DMS53 (cell line): ENCODE results near the gene F5.

ENCODE experiments used
- DNase-seq: peaks from one replicate; lab custom pipeline; 2025; lab: John Stamatoyannopoulos, UW

F5 gene

DNA sequence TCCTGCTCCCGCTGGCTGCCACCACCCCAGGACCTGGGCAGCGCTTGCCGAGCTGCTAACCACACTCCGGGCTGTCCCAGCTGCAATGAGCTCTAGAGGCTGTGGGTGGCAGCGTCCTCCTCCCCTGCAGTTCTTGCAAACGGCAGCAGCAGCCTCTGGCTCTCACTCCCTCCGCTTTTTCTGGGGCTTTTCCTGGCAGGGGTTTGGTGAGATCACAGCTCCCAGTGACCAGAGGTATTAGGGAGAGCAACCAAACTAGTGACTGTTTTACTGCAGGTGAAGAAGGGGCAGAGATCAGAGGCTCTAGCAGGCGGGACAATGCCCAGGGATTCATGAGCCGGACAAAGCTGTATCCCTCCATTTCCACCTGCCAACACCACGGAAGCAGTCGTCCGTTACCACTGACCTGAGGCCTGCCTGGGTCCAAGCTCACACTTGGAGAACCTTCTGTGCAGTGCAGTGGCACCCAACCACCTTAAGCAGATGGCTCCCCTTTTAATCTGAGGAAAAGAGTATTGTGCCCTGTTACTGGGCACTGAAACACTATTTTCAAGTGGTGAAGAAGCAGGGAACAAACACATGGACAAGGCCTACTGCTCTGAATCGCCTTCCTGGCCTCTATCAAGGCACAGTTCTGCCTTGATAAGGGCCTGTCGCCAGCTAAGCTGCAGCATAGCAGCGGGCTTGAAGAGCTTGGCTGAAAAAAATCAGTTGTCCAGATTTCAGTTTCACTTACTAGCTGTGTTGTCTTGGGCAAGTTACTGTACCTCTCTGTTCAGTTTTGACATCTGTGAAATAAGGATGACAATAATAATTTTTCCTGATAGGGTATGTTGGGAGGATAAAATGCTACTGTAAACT, at the start of gene F5:
Gene F5, minus strand, starts transcription at position 87 of the 861 bp plus-strand sequence. CDS start 95 bp downstream, outside the sequence.
- DNase-seq: peak; percentile 94

DNA sequence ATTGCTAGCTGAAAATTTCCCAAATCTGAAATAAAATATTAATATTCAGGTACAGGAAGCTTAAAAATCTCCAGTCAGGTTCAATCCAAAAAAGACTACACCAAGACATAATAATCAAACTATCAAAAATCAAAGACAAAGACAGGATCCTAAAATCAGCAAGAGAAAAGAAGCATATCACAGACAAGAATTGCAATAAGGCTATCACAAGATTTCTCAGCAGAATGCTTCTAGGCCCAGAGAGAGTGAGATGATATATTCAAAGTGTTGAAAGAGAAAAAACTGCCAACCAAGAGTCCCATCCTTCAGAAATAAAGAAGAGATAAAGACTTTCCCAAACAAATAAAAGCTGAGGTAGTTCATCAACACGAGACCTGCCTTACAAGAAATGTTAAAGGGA, 48.6 kb upstream of the F5 start:
- no peak for DNase-seq

- no peak for DNase-seq
These were observed 47.9 kb upstream of the F5 start for GRCh38 chr1:169634145-169634544.

- DNase-seq: no peak
These were observed 45.0 kb upstream of the F5 start for GRCh38 chr1:169631249-169631648.

- no peak for DNase-seq
These were observed 43.7 kb upstream of the F5 start, which contains the start of gene SELP for GRCh38 chr1:169630006-169630405. TSS of gene SELP (minus strand) at chr1:169630124. CDS start at chr1:169630074, 50 bp downstream.

DNA sequence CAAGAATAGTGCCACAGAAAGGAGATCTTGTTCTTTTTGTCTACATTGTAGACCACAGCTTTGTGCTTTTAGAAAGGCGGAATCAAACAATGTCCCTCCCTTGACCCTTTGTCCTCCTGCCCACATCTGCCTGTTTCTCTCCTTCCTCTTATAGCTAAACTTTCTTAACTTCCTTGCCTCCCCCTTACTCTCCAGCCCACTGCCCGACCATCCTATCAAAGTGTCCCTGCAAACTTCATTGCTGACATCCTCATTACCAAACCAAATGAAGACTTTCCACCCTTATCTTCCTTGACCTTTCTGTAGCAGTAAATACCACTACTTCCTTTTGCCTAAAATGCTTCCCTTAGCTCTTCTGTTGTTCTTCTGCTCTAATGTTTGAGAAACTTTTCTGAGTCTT, 38.6 kb upstream of the F5 start:
- DNase-seq: no peak

GRCh38 chr1:169624122-169624521, 37.8 kb upstream of the F5 start:
- no peak for DNase-seq

- DNase-seq: no peak
These were observed 37.0 kb upstream of the F5 start for GRCh38 chr1:169623132-169623926.

GRCh38 chr1:169620565-169620964, 34.3 kb upstream of the F5 start:
- DNase-seq: no peak

GRCh38 chr1:169618367-169618766, 32.1 kb upstream of the F5 start:
- peak; percentile 10 for DNase-seq

- DNase-seq: no peak
These were observed 29.5 kb upstream of the F5 start for GRCh38 chr1:169615803-169616202.

DNA sequence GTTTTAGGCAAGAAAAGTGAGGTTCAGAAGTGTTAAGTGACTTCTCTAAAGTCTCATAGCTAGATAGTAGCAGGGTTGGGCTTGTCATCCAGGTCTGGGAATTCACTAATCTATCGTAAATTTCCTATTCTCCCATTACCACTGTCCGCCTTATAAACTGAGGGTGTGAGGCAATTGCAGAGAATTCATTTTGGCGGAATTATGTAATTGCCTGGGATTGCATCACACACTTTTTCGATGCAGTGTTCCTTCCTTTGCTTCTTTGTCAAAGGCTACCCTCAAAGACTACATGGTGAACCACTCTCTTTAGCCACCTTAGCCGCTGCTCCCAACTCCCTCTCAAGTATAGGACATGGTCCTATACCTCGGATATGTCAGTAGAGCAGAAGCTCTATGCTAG, 24.6 kb upstream of the F5 start:
- no peak for DNase-seq

- peak; percentile 88 for DNase-seq
These were observed 23.8 kb upstream of the F5 start for GRCh38 chr1:169610108-169610507.

- DNase-seq: no peak
These were observed 21.9 kb upstream of the F5 start for GRCh38 chr1:169608226-169608625.

GRCh38 chr1:169604781-169605560, 18.7 kb upstream of the F5 start:
- no peak for DNase-seq

DNA sequence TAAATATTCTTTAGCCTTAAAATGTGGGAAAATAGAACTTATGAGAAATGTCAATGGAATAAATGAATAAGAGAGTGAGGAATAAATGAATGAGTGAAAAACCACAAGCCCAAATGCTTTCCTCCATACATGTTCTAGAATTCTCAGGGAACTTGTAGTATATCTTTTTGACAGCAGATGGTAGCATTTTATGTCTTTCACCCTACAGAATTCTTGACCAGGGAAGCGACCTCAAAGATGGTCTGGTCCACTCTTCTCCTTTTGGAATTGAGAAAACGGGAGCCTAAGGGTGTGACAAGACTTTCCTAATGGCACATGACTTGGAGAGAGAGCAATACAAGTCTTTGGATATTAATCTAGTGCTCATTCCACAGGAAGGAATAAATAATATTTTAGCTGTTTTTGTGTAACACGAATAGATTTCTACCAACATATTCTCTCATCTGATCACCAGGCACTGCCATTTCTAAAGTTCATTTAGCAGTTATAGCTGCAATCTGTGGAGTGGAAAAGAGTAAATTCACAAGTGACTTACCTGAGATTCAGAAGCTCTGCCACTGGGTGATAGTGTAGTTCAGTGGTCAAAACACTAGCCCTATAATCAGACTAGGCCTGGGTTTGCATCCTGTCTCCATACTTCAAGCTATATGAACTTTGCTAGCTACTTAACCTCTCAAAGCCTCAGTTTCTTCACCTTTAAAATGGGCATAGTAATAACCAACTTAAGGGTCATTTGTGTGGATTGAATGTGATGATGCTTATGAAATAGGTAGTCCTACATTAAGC, 15.0 kb upstream of the F5 start:
- DNase-seq: peak; percentile 66

DNA sequence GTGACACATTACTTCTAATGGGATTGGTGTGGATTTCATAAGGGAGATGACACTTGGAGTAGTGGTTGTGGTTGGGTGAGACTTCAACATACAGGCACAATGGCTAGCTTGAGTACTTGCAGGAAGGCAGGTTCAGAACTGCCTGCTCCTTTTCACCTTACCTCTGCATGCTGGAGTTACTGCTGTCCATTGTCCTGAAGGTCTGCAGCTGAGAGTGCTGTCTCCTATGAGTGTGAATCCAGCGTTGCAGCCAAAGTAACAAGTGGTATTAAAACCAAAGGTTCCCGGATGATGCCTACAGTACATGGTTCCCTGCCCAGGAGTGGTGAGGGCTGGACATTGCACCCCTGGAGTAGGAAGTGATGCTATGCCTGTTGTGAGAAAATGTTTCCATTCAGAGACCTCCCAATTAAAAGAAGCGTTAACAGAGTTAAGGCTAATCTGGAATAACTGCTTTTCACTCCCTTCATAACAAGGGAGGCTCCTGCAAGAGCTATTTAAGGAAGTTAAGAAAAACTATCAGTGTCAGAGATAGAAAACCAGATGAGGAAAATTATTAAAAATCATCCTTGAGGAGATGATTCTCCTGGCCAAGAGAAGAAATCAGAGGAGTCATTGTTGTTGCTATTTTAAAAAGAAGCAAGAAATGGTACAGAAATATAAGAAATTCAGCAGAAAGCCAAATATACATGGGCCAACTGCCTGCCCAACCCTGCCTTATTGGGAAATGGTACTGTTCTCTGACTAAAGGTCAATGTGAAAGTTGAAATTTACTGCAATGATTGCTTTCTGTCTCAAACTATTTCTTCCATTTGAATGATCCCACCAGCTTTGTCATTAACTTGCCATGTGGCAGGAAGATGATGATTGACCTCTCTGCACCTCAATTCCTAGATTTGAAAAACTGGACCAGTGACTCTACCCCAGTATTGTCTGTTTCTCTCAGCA, 9.8 kb upstream of the F5 start:
- DNase-seq: peak; percentile 18

- no peak for DNase-seq
These were observed 8.1 kb upstream of the F5 start for GRCh38 chr1:169594391-169594790.

DNA sequence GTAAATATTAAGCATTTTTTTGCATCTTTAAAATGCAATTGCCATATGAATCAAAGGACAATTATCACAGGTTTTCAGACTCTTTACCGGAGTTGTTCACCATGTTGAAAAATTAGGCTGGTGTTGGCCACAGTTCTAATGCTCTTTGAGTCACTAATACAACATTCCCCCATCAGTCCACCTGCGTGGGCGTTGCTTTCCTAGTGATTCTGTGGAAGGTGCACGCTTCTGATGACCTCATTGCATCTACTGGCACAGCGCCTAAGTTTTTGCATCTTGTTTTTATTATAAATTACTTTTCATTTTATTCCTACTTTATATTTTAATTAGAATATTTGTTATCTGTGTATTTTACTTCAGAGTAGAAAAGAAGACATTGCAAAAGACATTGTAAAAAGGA, 4.7 kb upstream of the F5 start:
- DNase-seq: no peak

- peak; percentile 80 for DNase-seq
These were observed 2.7 kb upstream of the F5 start for GRCh38 chr1:169588785-169589485.
